CD1c-positive myeloid dendritic cell (primary cell): ENCODE data around the gene LMF1.

Experiments used
- DNase-seq: peaks from one replicate; pipeline ENCODE4 v3.0.0-alpha.2; 2016; ENCODE audit errors: extremely low spot score

Gene LMF1

DNA sequence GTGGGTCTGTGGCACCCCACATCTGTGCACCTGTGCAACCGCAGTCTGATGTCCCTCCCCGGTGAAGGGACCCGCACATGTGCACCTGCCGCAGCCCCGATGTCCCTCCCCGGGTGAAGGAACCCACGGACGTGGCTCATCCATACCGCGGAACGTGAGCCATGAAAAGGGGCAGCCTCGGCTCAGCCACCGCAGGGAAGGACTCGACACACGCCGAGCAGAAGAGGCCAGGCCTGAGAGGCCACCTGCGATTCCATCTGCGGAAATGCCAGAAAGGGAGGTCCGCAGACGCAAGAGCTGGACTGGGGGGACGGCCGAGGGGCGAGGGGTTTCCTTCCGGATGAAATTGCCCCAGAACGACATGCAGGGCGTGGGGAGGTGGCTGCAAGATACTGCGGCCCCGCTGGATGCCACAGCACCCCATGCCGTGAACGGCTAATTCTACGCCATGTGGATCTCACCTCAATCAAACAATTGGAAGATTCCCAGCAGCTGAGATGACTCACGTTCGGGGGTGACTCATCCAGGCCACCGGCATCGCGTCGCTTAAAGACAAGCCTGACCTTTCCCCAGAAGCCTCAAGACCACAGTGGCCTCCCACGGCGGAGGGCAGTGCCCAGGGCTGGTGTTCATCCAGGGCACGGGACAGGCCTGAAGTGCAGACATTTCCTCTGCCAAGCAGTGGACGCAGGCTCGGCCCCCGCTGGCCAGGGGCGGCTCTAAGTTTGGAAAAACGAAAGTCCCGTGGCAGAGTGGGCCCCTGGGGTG is 31.8 kb upstream of the LMF1 start:
- DNase-seq, result peak; percentile 64

DNA sequence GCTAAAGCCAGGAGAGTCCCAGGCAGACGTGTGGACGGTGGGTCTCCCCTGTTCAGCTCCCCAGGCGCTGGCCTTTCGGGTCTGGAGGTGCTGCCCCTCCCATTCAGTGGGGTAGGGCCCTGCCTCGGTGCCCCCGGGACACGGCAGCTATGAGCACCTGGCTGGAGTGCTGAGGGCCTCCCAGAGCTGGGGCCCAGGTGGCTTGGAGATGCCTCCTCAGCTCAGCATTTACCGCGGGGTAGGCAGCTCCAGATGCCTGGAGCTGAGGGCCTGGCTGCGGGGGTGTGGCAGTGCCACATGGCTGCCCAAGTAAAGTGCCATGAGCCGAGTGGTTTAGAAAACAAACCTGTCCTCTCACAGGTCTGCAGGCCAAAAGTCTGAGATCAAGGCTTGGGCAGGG is 30.3 kb upstream of the LMF1 start:
- no peak for DNase-seq

DNA sequence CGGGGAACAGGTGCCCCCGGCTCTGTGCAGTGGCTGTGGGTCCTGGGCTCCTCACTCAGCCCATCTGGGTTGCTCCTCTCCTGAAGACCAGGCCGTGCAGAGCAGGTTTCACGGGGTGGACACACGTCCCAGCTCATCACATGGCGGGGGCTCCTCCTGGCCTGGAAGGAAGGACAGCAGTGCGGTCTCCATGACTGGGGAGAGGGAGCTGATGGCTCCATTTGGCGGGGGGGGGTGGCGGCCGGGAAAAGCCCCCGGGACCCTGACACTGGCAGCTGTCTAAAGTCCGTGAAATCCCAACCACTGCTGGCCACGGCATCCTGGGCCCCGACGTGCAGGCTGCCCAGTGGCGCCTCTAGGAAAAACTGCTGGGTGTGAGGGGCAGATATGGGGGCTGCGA is 29.8 kb upstream of the LMF1 start:
- DNase-seq, result no peak

DNA sequence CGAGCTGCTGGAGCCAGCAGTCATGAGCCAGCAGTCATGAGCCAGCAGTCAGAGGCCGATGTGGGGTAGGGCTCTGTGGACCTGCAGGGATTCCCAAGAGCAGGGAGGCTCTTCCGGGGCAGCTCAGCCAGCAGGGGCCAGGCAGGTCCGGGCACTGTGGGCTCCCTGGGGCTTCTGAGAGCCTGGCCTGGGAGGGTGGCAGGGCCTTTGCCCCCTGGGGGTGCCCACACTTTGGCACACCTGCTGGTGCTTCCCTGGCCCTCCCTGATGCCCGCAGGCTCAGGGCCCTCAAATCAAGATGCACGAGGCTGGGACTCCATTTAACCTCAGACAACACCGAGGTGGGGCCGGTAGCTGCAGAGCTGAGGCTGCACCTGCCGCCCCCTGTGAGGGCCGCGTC is 28.9 kb upstream of the LMF1 start:
- DNase-seq, result no peak

DNA sequence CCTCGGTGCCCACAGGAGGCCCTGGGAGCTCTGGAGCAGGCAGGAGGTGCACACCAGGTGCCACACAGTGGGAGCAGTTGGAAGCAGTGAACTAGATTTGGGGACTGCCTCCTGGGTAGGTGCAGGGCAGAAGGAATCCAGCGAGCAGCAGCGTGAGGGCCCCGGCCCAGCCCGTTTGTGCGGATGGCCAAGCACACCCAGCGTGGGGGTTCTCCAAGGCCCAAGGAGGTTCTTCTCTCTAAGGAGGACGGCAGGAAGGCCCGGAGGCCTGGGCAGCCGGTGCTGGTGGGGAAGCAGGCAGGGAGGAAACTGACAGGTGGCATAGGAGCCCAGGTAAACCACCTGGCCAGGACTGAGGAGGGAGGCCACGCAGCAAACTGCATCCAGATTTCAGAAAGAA is 27.8 kb upstream of the LMF1 start:
- DNase-seq, result no peak

DNA sequence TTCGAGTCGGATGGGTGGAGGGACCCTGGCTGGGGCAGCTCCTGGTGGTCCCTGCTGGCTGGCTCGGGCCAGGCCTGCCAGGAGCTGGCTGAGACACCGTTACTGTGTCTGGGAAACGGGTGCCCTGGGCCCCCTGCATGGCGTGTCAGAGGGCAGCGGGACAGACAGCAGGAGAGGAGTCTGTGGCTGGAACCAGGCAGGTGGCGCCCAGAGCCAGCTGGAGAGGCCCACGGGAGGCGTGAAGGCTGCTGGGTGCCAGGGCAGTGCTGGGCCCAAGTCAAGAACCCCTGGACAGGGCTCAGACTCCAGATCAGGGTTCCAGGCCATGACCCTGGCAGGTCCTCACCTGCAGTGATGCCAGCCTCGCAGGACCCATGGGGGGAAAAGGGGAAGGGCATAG is 27.4 kb upstream of the LMF1 start:
- DNase-seq, result no peak

DNA sequence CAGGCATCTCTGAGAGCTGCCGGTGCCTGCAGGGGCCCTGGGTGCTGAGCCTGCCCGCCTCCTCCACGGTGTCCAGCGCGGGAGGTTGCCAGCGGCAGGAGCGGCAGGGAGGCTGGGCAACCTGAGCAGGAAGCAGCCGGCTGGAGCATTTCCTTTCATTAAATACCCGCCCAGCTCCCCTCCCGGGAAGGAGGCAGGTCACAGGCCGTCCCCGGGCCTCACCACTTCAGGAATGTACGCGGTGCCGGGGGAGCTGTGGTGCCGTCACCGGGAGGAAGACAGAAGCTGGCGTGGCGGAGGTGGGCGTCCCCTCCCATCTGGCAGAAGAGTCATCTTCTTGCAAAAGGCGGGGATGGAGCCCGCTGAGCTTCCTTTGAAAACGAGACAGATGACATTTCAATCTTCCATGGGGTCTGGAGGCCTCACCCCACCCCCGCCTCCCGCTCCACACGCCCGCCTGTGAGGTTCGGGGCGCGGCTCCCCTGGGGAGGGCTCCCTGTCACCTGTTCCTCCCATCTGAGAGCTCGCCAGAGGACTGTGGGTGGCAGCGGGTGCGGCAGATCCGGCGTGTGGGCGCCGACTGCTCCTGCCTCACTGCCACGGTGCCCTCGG is 26.8 kb upstream of the LMF1 start:
- DNase-seq, result peak; percentile 65

DNA sequence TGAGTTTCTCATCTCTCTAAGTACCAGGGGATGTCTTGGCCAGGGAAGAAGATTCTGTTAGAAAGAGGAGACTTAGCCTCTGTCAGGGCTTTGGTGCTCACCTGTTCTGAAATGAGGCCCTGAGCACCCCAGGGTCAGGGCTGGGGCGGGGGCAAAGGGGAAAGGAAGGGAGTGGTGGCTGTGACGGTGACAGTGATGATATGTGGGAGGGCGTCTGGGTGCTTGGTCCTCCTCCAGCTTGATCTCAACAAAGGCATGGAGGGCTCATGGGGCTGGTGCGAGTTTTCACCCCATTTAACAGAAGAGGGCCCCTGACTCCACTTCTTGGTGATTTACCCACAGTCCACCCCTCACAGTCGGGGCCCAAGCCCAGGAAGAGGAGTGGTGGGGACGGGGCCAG is 25.9 kb upstream of the LMF1 start:
- DNase-seq, result no peak

DNA sequence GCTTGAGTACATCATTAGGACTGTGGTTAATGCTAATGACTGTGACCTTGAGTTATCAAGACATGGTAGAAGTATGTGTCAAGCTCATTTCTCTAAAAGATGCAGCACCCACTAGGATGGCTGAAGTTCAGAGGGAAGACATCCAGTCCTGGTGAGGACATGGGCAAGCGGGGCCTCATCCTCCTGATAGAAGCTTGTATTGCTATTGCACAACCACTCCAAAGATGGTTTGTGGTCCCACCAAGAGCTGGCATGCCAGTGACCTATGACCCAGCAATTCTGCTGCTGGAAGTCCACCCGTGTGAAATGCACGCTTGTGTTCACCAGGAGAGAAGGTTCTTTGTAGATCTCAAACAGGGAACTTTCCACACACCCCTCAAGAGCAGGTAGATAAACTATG is 25.0 kb upstream of the LMF1 start:
- no peak for DNase-seq

DNA sequence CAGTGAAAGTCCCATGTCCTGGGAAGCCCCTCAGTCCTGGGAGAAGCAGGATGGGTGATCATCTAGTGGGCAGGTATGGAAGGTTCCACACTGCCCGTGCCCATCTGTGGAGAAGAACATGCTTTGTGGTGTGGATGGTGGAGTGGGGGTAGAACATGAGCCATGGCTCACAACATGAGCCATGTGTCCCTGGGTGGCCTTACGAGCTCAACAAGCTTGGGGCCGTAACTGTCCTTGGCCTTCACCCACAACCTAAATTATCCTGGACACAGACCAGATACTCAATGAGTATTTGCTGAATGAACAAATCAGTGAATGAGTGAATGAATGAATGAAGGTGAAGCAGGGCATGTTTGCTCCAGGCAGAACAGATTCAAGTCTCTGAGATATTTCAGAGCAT is 24.3 kb upstream of the LMF1 start:
- DNase-seq, result no peak

DNA sequence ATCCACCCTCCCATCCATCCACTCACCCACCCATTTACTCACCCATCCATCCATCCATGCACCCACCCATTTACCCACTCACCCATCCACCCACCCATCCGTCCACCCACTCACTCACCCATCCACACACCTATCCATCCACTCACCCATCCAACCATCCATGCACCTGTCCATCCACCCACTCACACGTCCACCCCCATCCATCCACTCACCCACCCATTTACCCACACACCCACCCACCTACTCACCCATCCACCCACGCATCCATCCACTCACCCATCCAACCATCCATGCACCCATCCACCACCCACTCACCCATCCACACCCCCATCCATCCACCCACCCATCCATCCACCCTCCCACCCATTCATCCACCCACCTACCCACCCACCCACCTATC is 22.9 kb upstream of the LMF1 start:
- DNase-seq, result no peak

DNA sequence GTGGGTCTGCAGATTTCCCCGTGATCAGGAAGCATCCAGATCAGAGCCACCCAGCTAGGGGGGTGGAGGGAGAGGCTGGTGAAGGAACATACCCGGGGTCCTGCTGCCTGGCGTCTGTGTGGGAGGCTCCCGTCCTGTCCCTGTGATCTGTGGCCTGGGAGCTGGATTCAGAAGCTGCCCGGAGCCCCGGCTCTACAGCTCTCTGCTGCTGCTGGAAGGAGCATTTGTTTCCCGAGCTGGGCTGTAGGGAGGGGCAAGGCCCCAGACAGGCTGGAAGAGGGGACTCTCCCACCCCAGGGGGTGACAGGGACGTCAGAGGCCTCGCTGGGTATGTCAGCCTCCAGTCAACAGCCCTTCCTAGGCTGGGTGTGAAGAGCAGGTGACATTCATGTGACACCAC is 21.0 kb upstream of the LMF1 start:
- DNase-seq, result no peak

DNA sequence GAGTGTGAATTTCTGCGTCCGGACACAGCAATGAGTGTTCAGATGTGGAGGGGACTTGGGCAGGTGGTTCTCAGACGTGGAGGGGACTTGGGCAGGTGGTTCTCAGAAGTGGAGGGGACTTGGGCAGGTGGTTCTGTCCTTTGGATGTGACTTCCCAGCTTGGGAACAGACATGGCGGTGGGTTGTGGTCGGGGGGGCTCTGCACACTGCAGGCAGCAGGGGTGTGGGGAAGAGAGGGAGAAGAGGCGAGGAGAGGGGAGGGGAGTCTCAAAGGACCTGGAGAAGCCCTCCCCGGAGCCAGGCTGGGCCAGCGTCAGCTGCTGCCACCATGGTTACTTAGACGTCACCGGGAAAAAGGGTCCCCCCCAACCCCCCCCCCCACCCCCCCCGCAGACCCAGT is 20.6 kb upstream of the LMF1 start:
- DNase-seq, result no peak

DNA sequence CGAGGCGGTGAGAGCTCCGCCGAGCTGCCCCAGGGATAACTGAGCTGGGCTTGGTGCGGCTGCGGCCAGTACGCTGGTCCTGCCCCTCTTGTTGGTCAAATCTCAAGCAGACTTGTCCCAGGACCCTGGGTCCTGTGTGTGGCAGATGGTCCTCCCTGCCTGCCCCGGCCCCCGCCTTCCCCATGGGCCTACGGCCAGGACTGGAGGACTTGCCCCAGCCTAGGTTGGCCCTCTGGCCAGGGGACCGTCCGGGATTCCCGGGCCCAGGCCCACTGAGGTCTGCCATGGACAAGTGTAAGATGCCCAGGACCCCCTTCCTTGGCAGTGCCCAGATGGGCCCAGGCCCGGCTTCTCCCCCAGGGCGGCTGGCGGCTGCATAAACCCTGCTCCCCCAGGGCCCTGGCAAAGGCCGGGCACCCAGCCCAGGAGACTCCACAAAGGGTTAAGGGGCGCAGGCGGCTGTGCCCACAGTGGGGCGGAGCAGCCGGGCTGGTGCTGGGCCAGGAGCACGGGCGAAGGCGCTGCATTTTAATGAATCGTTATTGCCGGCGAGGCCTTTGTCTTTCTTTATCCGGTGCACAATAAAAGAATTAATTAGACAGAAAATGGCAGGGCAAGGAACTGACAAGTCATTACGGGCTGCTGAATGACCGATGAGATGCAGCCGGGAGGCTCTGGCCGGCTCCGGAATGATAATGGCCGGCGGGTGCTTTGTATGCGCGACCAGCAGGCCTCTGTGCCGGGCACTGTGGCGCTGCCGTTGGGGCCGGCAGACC is 19.9 kb upstream of the LMF1 start:
- no peak for DNase-seq

DNA sequence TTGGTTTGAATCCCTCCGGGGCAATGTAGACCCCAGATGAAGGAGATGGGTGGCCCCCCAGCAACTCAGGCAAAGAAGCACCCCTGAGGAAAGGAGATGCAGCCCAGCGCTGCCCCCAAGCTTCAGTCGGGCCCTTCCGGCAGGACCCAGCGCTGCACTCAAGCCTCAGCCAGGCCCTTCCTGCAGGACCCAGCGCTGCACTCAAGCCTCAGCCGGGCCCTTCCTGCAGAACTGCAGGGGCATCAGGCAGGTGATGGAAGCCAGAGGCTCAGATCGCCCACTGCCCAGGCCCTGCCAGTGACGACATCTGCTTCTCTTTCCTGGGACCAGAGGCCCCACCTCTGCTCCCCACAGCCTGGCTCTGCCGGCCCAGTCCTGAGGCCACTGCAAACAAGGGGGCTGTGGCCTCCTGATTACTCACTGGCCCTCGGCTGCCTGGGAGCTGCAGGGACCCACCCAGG is 18.6 kb upstream of the LMF1 start:
- DNase-seq, result no peak

DNA sequence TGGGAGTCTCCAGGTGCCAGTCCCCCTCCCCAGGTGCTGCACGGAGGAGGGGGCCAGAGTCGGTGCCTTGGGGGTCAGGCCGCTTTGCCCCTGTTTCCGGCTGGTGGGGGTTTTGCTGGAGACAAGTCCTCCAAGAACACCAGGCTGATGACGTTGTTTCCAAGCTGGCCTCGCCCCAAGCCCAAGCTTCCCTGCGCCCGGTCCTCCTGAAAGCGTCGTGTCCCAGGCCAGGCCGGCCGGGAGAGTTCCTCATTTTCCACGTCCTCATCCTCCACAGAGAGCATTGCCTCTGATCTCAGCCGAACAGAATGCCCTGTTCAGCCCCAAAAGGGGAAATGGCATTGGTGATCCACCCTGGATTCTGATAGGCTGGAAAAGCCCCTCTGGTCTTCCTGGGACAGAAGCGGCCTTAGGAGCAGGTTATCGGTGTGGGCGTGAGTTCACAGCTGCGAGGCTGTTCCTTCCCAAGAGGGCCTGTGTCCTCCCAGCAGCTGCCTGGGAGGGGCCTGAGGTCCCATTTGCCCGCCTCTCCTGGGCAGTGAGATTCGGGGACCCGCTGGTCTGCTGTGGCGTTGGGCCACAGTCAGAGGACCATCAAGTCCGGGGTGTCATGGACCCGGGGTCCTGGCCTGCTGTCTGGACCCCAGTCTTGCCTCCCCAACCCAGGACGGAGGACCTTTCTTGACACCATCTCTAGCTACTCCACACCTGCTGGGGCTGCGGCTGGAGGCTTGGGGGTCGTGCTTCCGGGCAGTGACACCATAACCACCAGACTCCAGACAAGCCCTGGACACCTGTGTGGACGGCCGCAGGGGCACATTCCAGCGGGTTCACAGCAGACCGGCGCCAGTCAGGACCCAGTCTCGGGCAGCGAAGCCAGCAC is 17.9 kb upstream of the LMF1 start:
- peak; percentile 57 for DNase-seq

DNA sequence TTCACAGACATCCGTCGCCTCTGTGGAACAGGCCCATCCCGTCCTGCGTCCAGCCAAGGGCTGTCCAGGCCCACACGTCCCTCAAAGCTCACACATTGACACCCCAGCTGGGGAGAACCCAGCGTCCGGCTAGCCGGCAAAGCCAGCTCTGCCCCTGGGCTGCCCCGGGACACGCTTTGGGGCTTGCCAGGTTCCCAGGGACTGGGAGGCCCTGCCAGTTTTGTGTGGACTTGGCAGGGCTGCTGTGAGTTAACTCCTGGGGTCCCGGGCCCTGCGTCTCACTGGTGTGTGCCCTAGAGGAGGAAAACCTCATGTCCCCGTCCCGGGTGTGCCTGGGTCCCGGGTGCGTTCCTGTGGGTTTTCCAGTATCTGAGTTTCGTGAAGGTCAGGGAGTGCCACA is 17.1 kb upstream of the LMF1 start:
- no peak for DNase-seq

DNA sequence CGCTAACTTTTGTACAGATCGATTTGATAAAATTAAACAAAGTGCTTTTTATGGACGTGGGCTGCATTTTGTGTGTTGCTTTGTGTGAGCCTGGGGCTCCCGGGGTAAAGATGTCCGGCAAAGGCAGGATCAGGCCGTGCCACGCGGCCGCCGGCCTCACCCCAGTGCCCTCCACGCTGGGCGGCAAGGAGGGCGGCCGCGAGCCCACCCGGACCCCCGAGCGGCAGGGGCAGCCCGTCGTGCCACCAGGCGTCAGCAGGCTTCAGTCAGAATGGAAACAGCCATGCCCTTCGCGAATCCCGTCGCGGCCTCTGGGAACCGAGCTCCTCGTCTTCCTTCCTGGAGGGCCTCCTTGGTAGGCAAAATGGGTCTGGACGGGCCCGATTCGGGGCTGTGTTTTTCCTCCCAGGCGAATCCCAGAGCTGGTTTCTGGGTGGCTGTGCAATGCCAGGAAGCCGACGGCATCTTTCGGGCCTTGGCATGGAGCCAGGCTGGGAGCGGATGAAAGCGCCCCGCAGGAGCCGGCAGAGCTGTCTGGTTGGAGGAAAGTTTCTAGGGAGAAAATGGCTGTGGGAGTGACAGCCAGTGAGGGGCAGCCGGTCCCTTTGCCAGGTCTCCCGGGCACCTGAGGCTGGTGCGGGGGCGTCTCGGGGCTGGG is 16.3 kb upstream of the LMF1 start:
- no peak for DNase-seq

DNA sequence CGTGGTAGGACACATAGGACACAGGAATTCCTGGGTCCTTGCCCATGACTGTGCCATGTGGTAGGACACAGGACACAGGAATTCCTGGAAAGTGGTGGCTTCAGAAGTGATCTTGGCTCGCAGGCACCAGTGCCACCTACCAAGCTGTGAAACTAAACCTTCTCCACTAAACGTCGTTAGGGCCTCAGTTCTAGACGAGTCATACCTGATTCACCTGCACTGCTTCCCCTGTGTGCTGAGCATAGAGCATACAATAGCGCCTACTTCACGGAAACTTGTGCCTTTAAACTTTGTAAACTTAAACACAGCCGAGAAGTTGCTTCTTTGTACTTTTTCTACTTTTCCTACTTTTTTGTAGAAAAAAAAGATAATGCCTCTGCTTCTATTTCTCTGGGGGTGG is 15.6 kb upstream of the LMF1 start:
- DNase-seq, result no peak

DNA sequence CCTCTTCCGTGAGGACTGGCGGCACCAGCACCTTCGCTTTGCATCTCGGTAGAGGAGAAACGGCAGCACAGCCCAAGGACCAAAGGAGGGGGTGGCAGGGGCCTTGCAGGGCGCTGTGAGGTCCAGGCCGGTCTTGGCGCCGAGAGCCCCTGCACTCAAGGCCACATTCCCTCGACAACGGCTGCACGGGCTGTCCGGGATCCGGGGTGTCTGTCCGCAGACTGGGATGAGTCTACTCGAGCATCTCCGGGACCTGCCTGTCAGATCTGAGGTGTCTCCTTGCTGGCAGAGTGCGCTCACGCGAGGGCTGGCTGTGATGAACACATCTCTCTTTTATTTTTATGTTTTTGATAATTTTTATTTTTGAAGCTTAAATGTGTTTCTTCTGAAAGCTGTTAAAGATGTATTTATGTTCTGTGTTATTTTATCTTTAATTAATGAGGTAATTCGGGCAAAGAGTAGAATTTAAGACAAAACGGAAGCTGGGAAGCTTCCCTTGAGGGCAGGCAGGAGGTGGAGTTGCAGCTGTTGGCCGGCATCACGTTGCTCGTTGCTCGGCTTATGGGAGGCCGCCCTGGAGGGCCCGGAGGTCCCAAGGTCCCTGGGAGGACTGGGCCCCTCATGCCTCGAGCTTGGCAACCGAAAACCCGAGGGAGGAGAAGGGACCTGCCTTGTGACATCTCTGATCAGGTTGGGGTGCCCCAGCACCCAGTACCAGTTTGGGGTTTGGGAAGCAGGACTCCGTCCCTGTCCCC is 15.0 kb upstream of the LMF1 start:
- no peak for DNase-seq
